DMS153 (cell line): ENCODE measurements around the gene BTRC.

Experiments
- DNase-seq: peaks from one replicate; lab custom pipeline; 2025; lab: John Stamatoyannopoulos, UW

BTRC gene

GRCh38 chr10:101567165-101568006 lies 213.4 kb downstream of the BTRC start:
- no peak for DNase-seq

GRCh38 chr10:101568054-101568745 lies 214.2 kb downstream of the BTRC start:
- no peak for DNase-seq

- DNase-seq = no peak
Measured at GRCh38 chr10:101569323-101569621, 215.3 kb downstream of the BTRC start.

- DNase-seq = peak; percentile 11
Measured at GRCh38 chr10:101569622-101570427, 215.9 kb downstream of the BTRC start.

GRCh38 chr10:101570428-101571270 lies 216.7 kb downstream of the BTRC start:
- DNase-seq = no peak

- DNase-seq = no peak
Measured at GRCh38 chr10:101571271-101571925, 217.4 kb downstream of the BTRC start.

- DNase-seq = no peak
Measured at GRCh38 chr10:101572126-101572525, 218.2 kb downstream of the BTRC start.

- no peak for DNase-seq
Measured at GRCh38 chr10:101572785-101573184, 218.8 kb downstream of the BTRC start.

- DNase-seq = no peak
Measured at GRCh38 chr10:101573885-101574753, 220.2 kb downstream of the BTRC start.

- DNase-seq = no peak
Measured at GRCh38 chr10:101575091-101575490, 221.1 kb downstream of the BTRC start.

GRCh38 chr10:101575580-101576210 lies 221.7 kb downstream of the BTRC start:
- no peak for DNase-seq

- DNase-seq = no peak
Measured at GRCh38 chr10:101576211-101576863, 222.4 kb downstream of the BTRC start.

GRCh38 chr10:101577121-101577871 lies 223.3 kb downstream of the BTRC start:
- no peak for DNase-seq

- no peak for DNase-seq
Measured at GRCh38 chr10:101578192-101578591, 224.2 kb downstream of the BTRC start.

GRCh38 chr10:101578803-101579515 lies 225.0 kb downstream of the BTRC start:
- no peak for DNase-seq

GRCh38 chr10:101579516-101579870 lies 225.5 kb downstream of the BTRC start:
- no peak for DNase-seq

- no peak for DNase-seq
Measured at GRCh38 chr10:101580486-101581399, 226.8 kb downstream of the BTRC start.
